WTC11 (cell line): ENCODE data around the gene TTC28. TPM values are rescaled to one million over a fixed set of nuclear protein-coding genes. Genes with fewer than 3 reads are reported as not detected.

Experiments used
- ATAC-seq: fragments of 200-7000 bp; cut with Tn5 transposase; 2 replicates; pipeline ENCODE4 v1.10.0; 2021; ENCODE audit warnings: mild to moderate bottlenecking, moderate library complexity
- CTCF ChIA-PET: fragments of 300-600 bp; sonication (Branson Sonifier 250); formaldehyde crosslinking; loops from one replicate; lab custom pipeline; 2021; ENCODE audit warnings: antibody characterized with exemption; lab: Charles Lee
- POLR2A ChIA-PET: fragments of 350-600 bp; sonication (Branson Sonifier 250); formaldehyde crosslinking; loops from one replicate; lab custom pipeline; 2021; ENCODE audit warnings: antibody characterized with exemption; lab: Charles Lee
- DNase-seq: peaks from one replicate; pipeline ENCODE4 v3.0.0; 2021; ENCODE audit warnings: low spot score
- H3K27ac Mint-ChIP-seq: 2 replicates; pipeline ENCODE4 v1.8.0; 2021; ENCODE audit warnings: mixed read lengths
- H3K27me3 Mint-ChIP-seq: 2 replicates; pipeline ENCODE4 v1.8.0; 2021; ENCODE audit warnings: low read depth, mild to moderate bottlenecking, moderate library complexity, mixed read lengths
- H3K36me3 Mint-ChIP-seq: 2 replicates; pipeline ENCODE4 v1.8.0; 2021; ENCODE audit warnings: mixed read lengths
- H3K4me1 Mint-ChIP-seq: 2 replicates; pipeline ENCODE4 v1.8.0; 2022; ENCODE audit warnings: mixed read lengths
- H3K4me3 Mint-ChIP-seq: 2 replicates; pipeline ENCODE4 v1.8.0; 2021; ENCODE audit warnings: mild to moderate bottlenecking, moderate library complexity, mixed read lengths
- H3K9me3 Mint-ChIP-seq: 2 replicates; pipeline ENCODE4 v1.8.0; 2021; ENCODE audit warnings: mixed read lengths
- CBFB ChIP-seq: sonication (generic); formaldehyde crosslinking; IDR thresholded peaks from 2 replicates; pipeline ENCODE4 v1.8.1; 2022; ENCODE audit warnings: mild to moderate bottlenecking, low read depth, missing genetic modification reagents
- CTCF ChIP-seq: fragments of 200-600 bp; IDR thresholded peaks from 2 replicates; pipeline ENCODE4 v1.8.0; 2022; ENCODE audit warnings: antibody characterized with exemption
- EMX1 ChIP-seq: fragments of 250-450 bp; sonication (Bioruptor Pico); IDR thresholded peaks from 2 replicates; pipeline ENCODE4 v1.8.0; 2021; ENCODE audit warnings: mild to moderate bottlenecking
- ESRRA ChIP-seq: sonication (generic); formaldehyde crosslinking; IDR thresholded peaks from 2 replicates; pipeline ENCODE4 v1.8.1; 2022; ENCODE audit warnings: mild to moderate bottlenecking, missing genetic modification reagents, borderline replicate concordance
- FOXJ3 ChIP-seq: sonication (generic); formaldehyde crosslinking; IDR thresholded peaks from 2 replicates; pipeline ENCODE4 v1.9.0; 2021; ENCODE audit warnings: missing genetic modification reagents, mild to moderate bottlenecking, borderline replicate concordance
- HMGXB4 ChIP-seq: sonication (generic); formaldehyde crosslinking; IDR thresholded peaks from 2 replicates; pipeline ENCODE4 v1.8.1; 2023; ENCODE audit warnings: mild to moderate bottlenecking, moderate library complexity, missing genetic modification reagents
- NFE2L1 ChIP-seq: sonication (generic); formaldehyde crosslinking; IDR thresholded peaks from 2 replicates; pipeline ENCODE4 v1.8.1; 2023; ENCODE audit warnings: missing genetic modification reagents
- NR3C1 ChIP-seq: sonication (generic); formaldehyde crosslinking; conservative IDR thresholded peaks from 2 replicates; pipeline ENCODE4 v1.8.1; 2023; ENCODE audit warnings: low read depth, mild to moderate bottlenecking, missing genetic modification reagents
- SMAD3 ChIP-seq: sonication (generic); formaldehyde crosslinking; IDR thresholded peaks from 2 replicates; pipeline ENCODE4 v1.8.0; 2022; ENCODE audit warnings: missing genetic modification reagents, mild to moderate bottlenecking, borderline replicate concordance
- SP1 ChIP-seq: sonication (generic); formaldehyde crosslinking; conservative IDR thresholded peaks from 2 replicates; pipeline ENCODE4 v1.8.1; 2022; ENCODE audit warnings: missing genetic modification reagents
- ZBTB21 ChIP-seq: sonication (generic); formaldehyde crosslinking; IDR thresholded peaks from 2 replicates; pipeline ENCODE4 v1.8.1; 2023; ENCODE audit warnings: mild to moderate bottlenecking, missing genetic modification reagents, borderline replicate concordance
- ZNF396 ChIP-seq: fragments of 250-450 bp; sonication (Bioruptor Pico); IDR thresholded peaks from 2 replicates; pipeline ENCODE4 v1.8.0; 2021; ENCODE audit warnings: mild to moderate bottlenecking, moderate library complexity, borderline replicate concordance
- ZNF512 ChIP-seq: sonication (generic); formaldehyde crosslinking; IDR thresholded peaks from 2 replicates; pipeline ENCODE4 v1.8.1; 2022; ENCODE audit warnings: missing genetic modification reagents, borderline replicate concordance
- total RNA-seq: library from RNA; stranded (reverse); gene quantifications from 3 replicates; pipeline ENCODE4 v1.2.3, GENCODE V29; 2021
- TF ChIP-seq, protein P1 (sequence below): sonication (generic); formaldehyde crosslinking; IDR thresholded peaks from 2 replicates; pipeline ENCODE4 v1.8.1; 2022; ENCODE audit warnings: low read depth, mild to moderate bottlenecking, moderate library complexity, missing genetic modification reagents, borderline replicate concordance
- TF ChIP-seq, protein P2 (sequence below): sonication (generic); formaldehyde crosslinking; IDR thresholded peaks from 2 replicates; pipeline ENCODE4 v1.8.1; 2022; ENCODE audit warnings: low read depth, missing genetic modification reagents, borderline replicate concordance
- TF ChIP-seq, protein P3 (sequence below): sonication (generic); formaldehyde crosslinking; IDR thresholded peaks from 2 replicates; pipeline ENCODE4 v1.8.0; 2023; ENCODE audit warnings: missing genetic modification reagents

The TTC28 gene
- total RNA-seq, 1 experiment from 2014 or later, result 13.0 TPM

- TF ChIP-seq, protein P1, sequence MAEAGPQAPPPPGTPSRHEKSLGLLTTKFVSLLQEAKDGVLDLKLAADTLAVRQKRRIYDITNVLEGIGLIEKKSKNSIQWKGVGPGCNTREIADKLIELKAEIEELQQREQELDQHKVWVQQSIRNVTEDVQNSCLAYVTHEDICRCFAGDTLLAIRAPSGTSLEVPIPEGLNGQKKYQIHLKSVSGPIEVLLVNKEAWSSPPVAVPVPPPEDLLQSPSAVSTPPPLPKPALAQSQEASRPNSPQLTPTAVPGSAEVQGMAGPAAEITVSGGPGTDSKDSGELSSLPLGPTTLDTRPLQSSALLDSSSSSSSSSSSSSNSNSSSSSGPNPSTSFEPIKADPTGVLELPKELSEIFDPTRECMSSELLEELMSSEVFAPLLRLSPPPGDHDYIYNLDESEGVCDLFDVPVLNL (CRISPR knock-in tag), result no peak
- no peak for TF ChIP-seq SMAD3 (CRISPR knock-in tag)
Measured at GRCh38 chr22:28013611-28014010, 666.0 kb downstream of the TTC28 start (continued).

DNA sequence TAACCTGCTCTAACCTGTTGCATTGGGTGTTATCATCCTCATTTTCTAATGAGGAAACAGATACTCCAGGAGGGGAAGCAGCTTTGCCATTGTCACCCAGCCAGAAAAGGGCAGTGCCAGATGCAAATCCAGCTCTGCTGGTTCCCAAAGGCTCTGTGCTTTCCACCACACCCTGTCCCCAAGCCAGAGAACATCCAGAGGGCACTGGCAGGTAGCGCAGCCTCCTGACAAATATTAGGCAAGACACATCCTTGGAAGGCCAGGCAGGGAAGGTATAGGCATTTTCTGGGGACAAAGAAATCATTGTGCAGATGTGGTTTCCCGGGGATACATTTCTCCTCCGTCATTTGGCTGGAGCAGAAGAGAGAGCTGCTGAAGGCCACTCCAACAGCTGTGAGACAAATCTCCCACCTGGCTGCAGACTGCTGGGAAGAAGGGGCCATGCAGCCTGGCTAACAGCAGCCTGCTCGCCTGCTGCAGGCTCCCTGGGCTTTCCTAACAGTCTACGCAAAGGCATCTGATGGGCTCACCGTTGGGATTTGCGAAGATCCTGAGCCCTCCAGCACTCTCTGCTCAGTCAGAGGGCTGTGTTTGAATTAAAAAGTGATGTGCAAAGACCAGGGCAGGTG lies 666.7 kb downstream of the TTC28 start:
- DNase-seq, result no peak
- H3K36me3 Mint-ChIP-seq, result no peaks in the 10 kb centered on the region
- TF ChIP-seq SP1 (CRISPR knock-in tag) (no peak), EMX1 (no peak), ZNF512 (CRISPR knock-in tag) (no peak), CTCF (no peak), ESRRA (CRISPR knock-in tag) (no peak)
- TF ChIP-seq, protein P2, sequence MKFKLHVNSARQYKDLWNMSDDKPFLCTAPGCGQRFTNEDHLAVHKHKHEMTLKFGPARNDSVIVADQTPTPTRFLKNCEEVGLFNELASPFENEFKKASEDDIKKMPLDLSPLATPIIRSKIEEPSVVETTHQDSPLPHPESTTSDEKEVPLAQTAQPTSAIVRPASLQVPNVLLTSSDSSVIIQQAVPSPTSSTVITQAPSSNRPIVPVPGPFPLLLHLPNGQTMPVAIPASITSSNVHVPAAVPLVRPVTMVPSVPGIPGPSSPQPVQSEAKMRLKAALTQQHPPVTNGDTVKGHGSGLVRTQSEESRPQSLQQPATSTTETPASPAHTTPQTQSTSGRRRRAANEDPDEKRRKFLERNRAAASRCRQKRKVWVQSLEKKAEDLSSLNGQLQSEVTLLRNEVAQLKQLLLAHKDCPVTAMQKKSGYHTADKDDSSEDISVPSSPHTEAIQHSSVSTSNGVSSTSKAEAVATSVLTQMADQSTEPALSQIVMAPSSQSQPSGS (CRISPR knock-in tag), result no peak
- H3K9me3 Mint-ChIP-seq, result no peaks in the 10 kb centered on the region
- no peaks in the 10 kb centered on the region for H3K27me3 Mint-ChIP-seq
- H3K4me3 Mint-ChIP-seq, result no peak overlapping the region
- CTCF ChIA-PET, result interaction anchor here (1.2 kb wide), 1 partner anchor 22 kb away, joined by 3 read pairs; no protein-coding TSS in a partner anchor
- POLR2A ChIA-PET, result no interaction called here
- ATAC-seq, result no peak
- H3K4me1 Mint-ChIP-seq, result no peaks in the 10 kb centered on the region
- H3K27ac Mint-ChIP-seq, result no peak overlapping the region

- CTCF ChIA-PET, result interaction anchor here (0.6 to 2.6 kb wide), 17 partner anchors 9 to 157 kb away, joined by 3 to 18 read pairs (median 4); partner anchors contain the start of gene PITPNB
- no peaks in the 10 kb centered on the region for H3K36me3 Mint-ChIP-seq
- H3K4me3 Mint-ChIP-seq, result no peak overlapping the region
- no peak overlapping the region for H3K27ac Mint-ChIP-seq
- H3K9me3 Mint-ChIP-seq, result no peaks in the 10 kb centered on the region
- no peak for TF ChIP-seq HMGXB4 (CRISPR knock-in tag)
- no peak for TF ChIP-seq FOXJ3 (CRISPR knock-in tag)
- TF ChIP-seq SP1 (CRISPR knock-in tag), result peak; percentile 33; the same call in 1 of the 2 replicates
- TF ChIP-seq NR3C1 (CRISPR knock-in tag), result 0 out of 2 replicates have a peak, but pooled peaks have one; percentile 56
- TF ChIP-seq NFE2L1 (CRISPR knock-in tag), result no peak
- TF ChIP-seq, protein P3, sequence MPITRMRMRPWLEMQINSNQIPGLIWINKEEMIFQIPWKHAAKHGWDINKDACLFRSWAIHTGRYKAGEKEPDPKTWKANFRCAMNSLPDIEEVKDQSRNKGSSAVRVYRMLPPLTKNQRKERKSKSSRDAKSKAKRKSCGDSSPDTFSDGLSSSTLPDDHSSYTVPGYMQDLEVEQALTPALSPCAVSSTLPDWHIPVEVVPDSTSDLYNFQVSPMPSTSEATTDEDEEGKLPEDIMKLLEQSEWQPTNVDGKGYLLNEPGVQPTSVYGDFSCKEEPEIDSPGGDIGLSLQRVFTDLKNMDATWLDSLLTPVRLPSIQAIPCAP (CRISPR knock-in tag), result no peak
- TF ChIP-seq CTCF, result peak; percentile 93
- TF ChIP-seq ZNF396 (CRISPR knock-in tag), result no peak
- TF ChIP-seq ZBTB21, result no peak
- TF ChIP-seq CBFB (CRISPR knock-in tag), result no peak
- ATAC-seq (peak; percentile 87), DNase-seq (peak; percentile 88)
- POLR2A ChIA-PET, result no interaction called here
- H3K27me3 Mint-ChIP-seq, result no peaks in the 10 kb centered on the region
- H3K4me1 Mint-ChIP-seq, result no peaks in the 10 kb centered on the region
Measured at GRCh38 chr22:28009272-28009827, 670.3 kb downstream of the TTC28 start.
